B cell (primary cell): ENCODE measurements around the gene HPN.

Source experiments
- CTCF ChIP-seq: fragments of 200-600 bp; IDR thresholded peaks from one replicate; pipeline ENCODE4 v1.8.0; 2022; ENCODE audit warnings: antibody characterized with exemption, mild to moderate bottlenecking
- EZH2 ChIP-seq: IDR thresholded peaks from 2 replicates; pipeline ENCODE4 v1.6.1; 2012; ENCODE audit warnings: borderline replicate concordance, low read depth, mild to moderate bottlenecking, moderate library complexity, low read length; ENCODE audit not compliant: insufficient read depth, poor library complexity, severe bottlenecking

GRCh38 chr19:34998777-34999497 lies 42.6 kb upstream of the HPN start:
- TF ChIP-seq CTCF (no peak), EZH2 (no peak)
